GM12878 (cell line): ENCODE data around the gene DENND10. TPM values are rescaled to one million over a fixed set of nuclear protein-coding genes. Genes with fewer than 3 reads are reported as not detected.
A peak's percentile ranks its signal among the peaks of the same experiment; 100 is the strongest.

Source experiments
- CBX3 ChIP-seq: fragments of 200-600 bp; sonication (generic); IDR thresholded peaks from 2 replicates; pipeline ENCODE4 v1.6.1; 2016; ENCODE audit warnings: low read depth, borderline replicate concordance
- CBX5 ChIP-seq: sonication (generic); IDR thresholded peaks from 2 replicates; pipeline ENCODE4 v1.6.1; 2016; ENCODE audit warnings: low read depth, moderate library complexity, mild to moderate bottlenecking, inconsistent platforms
- E2F4 ChIP-seq: IDR thresholded peaks from 2 replicates; pipeline ENCODE4 v1.6.1; 2012; ENCODE audit warnings: low read depth, low read length, improper control_type of control experiment
- EP300 ChIP-seq, 2 experiments: fragments of 150-350 bp in 1 of 2; IDR thresholded peaks; 2 replicates each; pipeline ENCODE4 v1.6.1; 2011 to 2012; ENCODE audit warnings: low read depth in 2 of 2, low read length in 2 of 2, borderline replicate concordance in 1 of 2, improper control_type of control experiment in 1 of 2, inconsistent platforms in 1 of 2; ENCODE audit not compliant: control insufficient read depth in 1 of 2
- ESRRA ChIP-seq: IDR thresholded peaks from 2 replicates; pipeline ENCODE4 v1.6.1; 2012; ENCODE audit warnings: mild to moderate bottlenecking, low read length, improper control_type of control experiment
- GABPA ChIP-seq: IDR thresholded peaks from 2 replicates; pipeline ENCODE4 v1.6.1; 2014; ENCODE audit warnings: antibody characterized with exemption, low read depth, mild to moderate bottlenecking, inconsistent platforms
- HCFC1 ChIP-seq: fragments of 150-350 bp; IDR thresholded peaks from 2 replicates; pipeline ENCODE4 v1.6.1; 2014; ENCODE audit warnings: low read length
- IRF3 ChIP-seq: fragments of 450-650 bp; IDR thresholded peaks from 2 replicates; pipeline ENCODE4 v1.6.1; 2014; ENCODE audit warnings: mild to moderate bottlenecking
- KDM1A ChIP-seq: fragments of 200-600 bp; sonication (generic); IDR thresholded peaks from 2 replicates; pipeline ENCODE4 v1.6.1; 2016; ENCODE audit warnings: borderline replicate concordance
- NKRF ChIP-seq: fragments of 450-650 bp; conservative IDR thresholded peaks from 2 replicates; pipeline ENCODE4 v1.6.1; 2017; ENCODE audit warnings: mild to moderate bottlenecking, moderate library complexity
- NR2F1 ChIP-seq: fragments of 450-650 bp; conservative IDR thresholded peaks from 2 replicates; pipeline ENCODE4 v1.6.1; 2017; ENCODE audit warnings: mild to moderate bottlenecking
- PAX5 ChIP-seq: IDR thresholded peaks from 2 replicates; pipeline ENCODE4 v1.6.1; 2011; ENCODE audit warnings: low read depth, low read length, borderline replicate concordance
- POU2F2 ChIP-seq: IDR thresholded peaks from 3 replicates; pipeline ENCODE4 v1.6.1; 2011; ENCODE audit warnings: low read depth, mild to moderate bottlenecking, low read length, borderline replicate concordance
- RB1 ChIP-seq: fragments of 450-650 bp; formaldehyde crosslinking; IDR thresholded peaks from 2 replicates; pipeline ENCODE4 v1.6.1; 2017; ENCODE audit warnings: mild to moderate bottlenecking, borderline replicate concordance
- RBBP5 ChIP-seq: fragments of 200-600 bp; sonication (generic); conservative IDR thresholded peaks from 2 replicates; pipeline ENCODE4 v1.6.1; 2016
- RCOR1 ChIP-seq: conservative IDR thresholded peaks from 2 replicates; pipeline ENCODE4 v1.6.1; 2012; ENCODE audit warnings: low read depth, low read length, improper control_type of control experiment
- SIX5 ChIP-seq: IDR thresholded peaks from 2 replicates; pipeline ENCODE4 v1.6.1; 2011; ENCODE audit warnings: mild to moderate bottlenecking, low read depth, low read length, moderate library complexity; ENCODE audit not compliant: severe bottlenecking
- SP1 ChIP-seq: IDR thresholded peaks from one replicate; pipeline ENCODE4 v1.6.1; 2011; ENCODE audit warnings: low read depth, low read length
- TARDBP ChIP-seq: IDR thresholded peaks from 2 replicates; pipeline ENCODE4 v1.6.1; 2016; ENCODE audit warnings: borderline replicate concordance
- USF2 ChIP-seq: IDR thresholded peaks from 2 replicates; pipeline ENCODE4 v1.6.1; 2011; ENCODE audit warnings: low read depth, low read length, improper control_type of control experiment, borderline replicate concordance
- ZNF687 ChIP-seq: fragments of 450-650 bp; IDR thresholded peaks from 2 replicates; pipeline ENCODE4 v1.6.1; 2017; ENCODE audit warnings: mild to moderate bottlenecking, moderate library complexity
- ZSCAN29 ChIP-seq: fragments of 450-650 bp; IDR thresholded peaks from 2 replicates; pipeline ENCODE4 v1.6.1; 2017; ENCODE audit warnings: mild to moderate bottlenecking, moderate library complexity
- polyA plus RNA-seq, 11 experiments: library from polyadenylated mRNA; depleted of rRNA in 4 of 11; unstranded in 6 of 11; stranded (reverse) in 5 of 11; fragments of >200 nt; fragmentation: Nextera tagmentation in 4 of 11; fragmentation: Illumina TruSeq in 1 of 11; extraction: Ambion mirVana in 4 of 11; extraction: Trizol in 1 of 11; gene quantifications; 1 replicate in 1 of 11; 2 replicates in 10 of 11; pipeline versions ENCODE4 v1.2.1 to v1.2.3, GENCODE V29; 2011 to 2016; ENCODE audit warnings: inconsistent platforms in 2 of 11, missing spikeins in 2 of 11, low read depth in 1 of 11
- total RNA-seq, 4 experiments: library from RNA; depleted of rRNA in 3 of 4; stranded (reverse); fragments of >200 nt in 3 of 4; fragmentation: Illumina TruSeq in 1 of 4; extraction: Trizol in 1 of 4; gene quantifications; 2 replicates each; pipeline versions ENCODE4 v1.2.1 to v1.2.3, GENCODE V29; 2013 to 2021

DENND10 gene
- total and polyA plus RNA-seq, 10 of the 15 experiments (the other 5 are each of a cell fraction or from before 2014, with no cell fraction given), result 21.5 to 39.8 (median 26.2) TPM

GRCh38 chr10:119103903-119104653 is at the start of gene DENND10 (continued):
- TF ChIP-seq ZNF687 (peak; percentile 70), PAX5 (no peak), ZSCAN29 (no peak), POU2F2 (peak; percentile 46; the same call in 1 of the 3 replicates), KDM1A (no peak), RB1 (0 out of 2 replicates have a peak, but pooled peaks have one; percentile 61), E2F4 (no peak), USF2 (no peak), GABPA (no peak), IRF3 (no peak), RCOR1 (no peak), EP300 (IDR thresholded peaks at IDR 0.05; ENCODE audit: borderline replicate concordance in 1 of 2, control insufficient read depth in 1 of 2, low read depth in 2 of 2, low read length in 2 of 2) (no peak), SP1 (no peak), SIX5 (no peak), HCFC1 (no peak), ESRRA (no peak), NR2F1 (0 out of 2 replicates have a peak, but pooled peaks have one; percentile 22), RBBP5 (no peak), CBX3 (no peak), NKRF (peak; percentile 73), CBX5 (no peak), TARDBP (no peak)
